GM10266 (cell line): ENCODE results near the gene LTB4R.

Source experiments
- DNase-seq: peaks from one replicate; pipeline ENCODE4 v3.0.0; 2012; ENCODE audit errors: extremely low spot score
- CTCF ChIP-seq: IDR thresholded peaks from 2 replicates; pipeline ENCODE4 v1.5.1; 2012; ENCODE audit warnings: mild to moderate bottlenecking, low read depth; ENCODE audit not compliant: control insufficient read depth, insufficient read depth; ENCODE audit errors: missing control alignments

Gene LTB4R

GRCh38 chr14:24321212-24321975, 10.1 kb downstream of the LTB4R start:
- no peak for DNase-seq

GRCh38 chr14:24322672-24323071, 11.4 kb downstream of the LTB4R start:
- DNase-seq: no peak
- TF ChIP-seq CTCF: no peak

More at GRCh38 chr14:24321212-24321975, 10.1 kb downstream of the LTB4R start:
- TF ChIP-seq CTCF: no peak

- DNase-seq: no peak
- no peak for TF ChIP-seq CTCF
Measured at GRCh38 chr14:24323341-24323740, 12.0 kb downstream of the LTB4R start.

- no peak for DNase-seq
- TF ChIP-seq CTCF: no peak
Measured at GRCh38 chr14:24324024-24324423, 12.7 kb downstream of the LTB4R start.

- DNase-seq: no peak
- TF ChIP-seq CTCF: no peak
Measured at GRCh38 chr14:24325041-24325530, 13.8 kb downstream of the LTB4R start.

GRCh38 chr14:24325963-24326362, 14.7 kb downstream of the LTB4R start:
- no peak for TF ChIP-seq CTCF
- no peak for DNase-seq

- no peak for TF ChIP-seq CTCF
Measured at GRCh38 chr14:24327303-24327702, 16.0 kb downstream of the LTB4R start.

More at GRCh38 chr14:24327303-24327702, 16.0 kb downstream of the LTB4R start:
- DNase-seq: no peak
